Endothelial cell of umbilical vein (primary cell): Measurements from ENCODE around the gene NFKBIA. TPM values are rescaled to one million over a fixed set of nuclear protein-coding genes. Genes with fewer than 3 reads are reported as not detected.
A peak's percentile ranks its signal among the peaks of the same experiment; 100 is the strongest.
"Not testable (repeated sequence)": the region's sequence is repeated elsewhere in the genome, so short reads cannot be mapped to it uniquely, and the experiment has no call there.

ENCODE experiments used
- BruUV-seq: library from RNA; stranded (reverse); fragments of 400-500 nt; replicated peaks from 2 replicates; lab custom pipeline; 2021; lab: Mats Ljungman, UMichigan
- CTCF ChIA-PET: fragments of 300-600, 350-600 bp; sonication (Branson Sonifier 250); formaldehyde crosslinking; loops from one replicate; lab custom pipeline; 2021; ENCODE audit warnings: antibody characterized with exemption, inconsistent platforms; lab: Charles Lee
- POLR2A ChIA-PET: fragments of 300-600, 350-600 bp; sonication (Branson Sonifier 250); formaldehyde crosslinking; loops from one replicate; lab custom pipeline; 2021; ENCODE audit warnings: antibody characterized with exemption, inconsistent platforms; lab: Charles Lee
- DNase-seq: peaks from one replicate; pipeline ENCODE4 v3.0.0-alpha.2; 2011; ENCODE audit warnings: low read depth, low spot score
- FAIRE-seq: peaks from 2 replicates; lab custom pipeline; 2011; peaks lifted over from hg19 to GRCh38; lab: Jason Lieb, UNC
- H2AFZ ChIP-seq: 2 replicates; pipeline ENCODE4 v1.6.0; 2012; ENCODE audit warnings: low read depth, low read length, control low read depth, inconsistent platforms
- H3K27ac ChIP-seq: 2 replicates; pipeline ENCODE4 v1.5.1; 2011; ENCODE audit warnings: low read depth, mild to moderate bottlenecking, control low read depth, low read length, moderate library complexity; ENCODE audit not compliant: insufficient read depth
- H3K27me3 ChIP-seq, 2 experiments: 2 replicates each; pipeline versions ENCODE4 v1.6.0 to v1.6.1; 2011; ENCODE audit warnings: low read length in 2 of 2, mixed read lengths in 1 of 2; ENCODE audit not compliant: control insufficient read depth in 2 of 2, insufficient read depth in 2 of 2
- H3K36me3 ChIP-seq, 2 experiments: 2 replicates in 1 of 2; 3 replicates in 1 of 2; pipeline ENCODE4 v1.5.1; 2011; ENCODE audit warnings: low read length in 2 of 2, mild to moderate bottlenecking in 1 of 2, moderate library complexity in 1 of 2; ENCODE audit not compliant: control insufficient read depth in 2 of 2, insufficient read depth in 2 of 2; ENCODE audit errors: extremely low read depth in 1 of 2
- H3K4me1 ChIP-seq: 3 replicates; pipeline ENCODE4 v1.5.1; 2011; ENCODE audit warnings: mild to moderate bottlenecking, low read length; ENCODE audit not compliant: control insufficient read depth, insufficient read depth; ENCODE audit errors: extremely low read depth
- H3K4me2 ChIP-seq: 2 replicates; pipeline ENCODE4 v1.6.1; 2011; ENCODE audit warnings: low read length, control low read depth, mixed read lengths; ENCODE audit not compliant: insufficient read depth
- H3K4me3 ChIP-seq, 3 experiments: fragments of 200-600 bp in 1 of 3; sonication (generic), shearing (Covaris generic) in 1 of 3; replicated peaks in 1 of 3; 2 replicates each; pipeline ENCODE4 v1.5.1; 2011 to 2016; ENCODE audit warnings: control low read depth in 3 of 3, low read length in 3 of 3, mild to moderate bottlenecking in 2 of 3, inconsistent platforms in 1 of 3, low read depth in 1 of 3, moderate library complexity in 1 of 3; ENCODE audit not compliant: insufficient read depth in 1 of 3
- H3K79me2 ChIP-seq: 2 replicates; pipeline ENCODE4 v1.6.0; 2012; ENCODE audit warnings: low read length, inconsistent platforms; ENCODE audit not compliant: control insufficient read depth, insufficient read depth
- H3K9ac ChIP-seq: replicated peaks from 2 replicates; pipeline ENCODE3; 2011; ENCODE audit warnings: low read length, control low read depth; ENCODE audit not compliant: insufficient read depth; ENCODE audit errors: extremely low read depth
- H3K9me1 ChIP-seq: replicated peaks from 3 replicates; pipeline ENCODE4 v1.6.0; 2011; ENCODE audit warnings: mild to moderate bottlenecking, low read length; ENCODE audit not compliant: control insufficient read depth, insufficient read depth; ENCODE audit errors: extremely low read depth
- H3K9me3 ChIP-seq: replicated peaks from 2 replicates; pipeline ENCODE4 v1.5.1; 2012; ENCODE audit warnings: low read length, inconsistent platforms; ENCODE audit not compliant: control insufficient read depth, insufficient read depth
- H4K20me1 ChIP-seq: replicated peaks from 2 replicates; pipeline ENCODE3; 2011; ENCODE audit warnings: mild to moderate bottlenecking, low read length; ENCODE audit not compliant: control insufficient read depth, insufficient read depth; ENCODE audit errors: extremely low read depth
- EZH2 ChIP-seq: IDR thresholded peaks from 2 replicates; pipeline ENCODE4 v1.6.1; 2012; ENCODE audit warnings: borderline replicate concordance, low read depth, mild to moderate bottlenecking, moderate library complexity, low read length, inconsistent platforms; ENCODE audit not compliant: severe bottlenecking
- FOS ChIP-seq: IDR thresholded peaks from 2 replicates; pipeline ENCODE4 v1.6.1; 2011; ENCODE audit warnings: mild to moderate bottlenecking, low read length, moderate library complexity, borderline replicate concordance; ENCODE audit not compliant: insufficient read depth
- dilution Hi-C: fragments of 300-500 bp; cut with MboI; formaldehyde crosslinking; loops from one replicate; pipeline ENCODE4 v1.15.0; 2019; ENCODE audit warnings: low sequenced_read_pairs; ENCODE audit not compliant: extremely low pct_ligation_motif_present
- intact Hi-C: fragments of 100-400 bp; cut with micrococcal nuclease; formaldehyde crosslinking; loops from one replicate; pipeline ENCODE4 v1.10.0; 2022
- polyA plus RNA-seq, 4 experiments: library from polyadenylated mRNA; depleted of rRNA in 3 of 4; stranded (reverse) in 3 of 4; unstranded in 1 of 4; fragments of >200 nt; gene quantifications; 2 replicates each; pipeline versions ENCODE4 v1.2.1 to v1.2.3, GENCODE V29; 2011 to 2012; ENCODE audit warnings: missing spikeins in 1 of 4
- total RNA-seq: library from RNA; stranded (reverse); gene quantifications from 2 replicates; pipeline ENCODE4 v1.2.3, GENCODE V29; 2021

The NFKBIA gene
- total and polyA plus RNA-seq, 2 donors (not counting 3 experiments of a cell fraction or from before 2014, with no cell fraction given): 55.7 to 82.8 TPM

DNA sequence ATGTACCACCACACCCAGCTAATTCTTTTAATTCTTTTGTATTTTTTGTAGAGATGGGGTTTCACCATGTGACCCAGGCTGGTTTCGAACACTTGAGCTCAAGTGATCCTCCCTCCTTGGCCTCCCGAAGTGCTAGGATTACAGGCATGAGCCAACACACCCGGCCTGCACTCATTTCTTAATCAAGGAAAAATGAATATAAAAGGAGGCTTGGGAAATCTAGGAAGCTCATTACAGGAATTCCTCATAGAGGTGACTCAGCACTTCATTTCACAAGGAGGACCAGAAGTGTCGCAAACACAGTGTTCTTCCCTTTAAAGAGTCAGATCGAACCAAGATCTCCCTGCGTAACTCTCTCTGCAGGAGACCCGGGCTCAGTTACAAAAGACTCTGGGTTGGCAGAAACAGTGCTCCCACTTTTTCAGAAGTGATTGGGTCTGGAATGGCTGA, 30.3 kb downstream of the NFKBIA start:
- CTCF ChIA-PET: interaction anchor here (0.7 to 1.5 kb wide), 12 partner anchors 9 to 135 kb away, joined by 3 to 11 read pairs (median 3); no protein-coding TSS in a partner anchor
- Histone ChIP-seq H3K27ac (no peak overlapping the region), H3K4me2 (no peak overlapping the region), H3K27me3 (no peaks in the 10 kb centered on the region), H3K9me1 (no peaks in the 10 kb centered on the region), H3K79me2 (no peaks in the 10 kb centered on the region), H3K36me3 (no peaks in the 10 kb centered on the region), H3K4me3 (no peak overlapping the region), H4K20me1 (no peaks in the 10 kb centered on the region), H2AFZ (peak overlapping the region; percentile 94), H3K9ac (no peak overlapping the region), H3K4me1 (peaks cover 4% of the 10 kb centered on the region), H3K9me3 (no peaks in the 10 kb centered on the region)
- BruUV-seq: no TSS peak
- POLR2A ChIA-PET: interaction anchor here (0.7 to 1.6 kb wide), 3 partner anchors 10 to 29 kb away, joined by 3 to 8 read pairs (median 5); partner anchors contain the start of gene NFKBIA
- TF ChIP-seq EZH2: no peak
- peak; percentile 13 for TF ChIP-seq FOS
- peak; percentile 77 for FAIRE-seq
- intact Hi-C loops (no loop called here), dilution Hi-C loops (no loop called here)
- DNase-seq: peak; percentile 36

DNA sequence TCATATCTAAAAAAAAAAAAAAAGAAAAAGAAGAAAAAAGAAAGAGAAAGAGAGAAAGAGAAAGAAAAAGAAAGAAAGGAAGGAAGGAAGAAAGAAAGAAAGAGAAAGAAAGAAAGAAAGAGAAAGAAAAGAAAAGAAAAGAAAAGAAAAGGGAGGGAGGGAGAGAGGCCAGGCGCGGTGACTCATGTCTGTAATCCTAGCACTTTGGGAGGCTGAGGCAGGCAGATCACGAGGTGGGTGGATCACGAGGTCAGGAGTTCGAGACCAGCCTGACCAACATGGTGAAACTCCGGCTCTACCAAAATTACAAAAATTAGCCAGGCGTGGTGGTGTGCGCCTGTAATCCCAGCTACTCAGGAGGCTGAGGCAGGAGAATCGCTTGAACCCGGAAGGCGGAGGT, 31.3 kb downstream of the NFKBIA start:
- H2AFZ ChIP-seq, H3K4me1 ChIP-seq, FAIRE-seq, H3K36me3 ChIP-seq, H3K4me3 ChIP-seq, CTCF ChIA-PET, H3K79me2 ChIP-seq, H3K9me3 ChIP-seq, H3K27ac ChIP-seq, DNase-seq, H3K27me3 ChIP-seq, intact Hi-C loops, H3K9me1 ChIP-seq, H3K4me2 ChIP-seq, H3K9ac ChIP-seq, H4K20me1 ChIP-seq, dilution Hi-C loops, BruUV-seq: not testable (repeated sequence)
- POLR2A ChIA-PET: interaction anchor here (0.7 kb wide), 2 partner anchors 32 to 443 kb away, joined by 4 to 6 read pairs; no protein-coding TSS in a partner anchor
